Colonic mucosa (tissue), 4 donors: Measurements from ENCODE around the gene ADISSP. TPM values are rescaled to one million over a fixed set of nuclear protein-coding genes. Genes with fewer than 3 reads are reported as not detected.

ENCODE experiments used
- DNase-seq: peaks from one replicate; pipeline ENCODE4 v3.0.0-alpha.2; 2020
- H3K27ac ChIP-seq: fragments of 200-600 bp; one replicate; pipeline ENCODE4 v1.8.0; 2021
- H3K27me3 ChIP-seq: fragments of 200-600 bp; one replicate; pipeline ENCODE4 v1.8.0; 2021
- H3K36me3 ChIP-seq: fragments of 200-600 bp; one replicate; pipeline ENCODE4 v1.8.0; 2021
- H3K4me1 ChIP-seq: fragments of 200-600 bp; one replicate; pipeline ENCODE4 v1.8.0; 2021; ENCODE audit warnings: mild to moderate bottlenecking
- H3K4me3 ChIP-seq: fragments of 200-600 bp; one replicate; pipeline ENCODE4 v1.8.0; 2021
- H3K9ac ChIP-seq, 2 donors: one replicate each; pipeline ENCODE4 v1.7.0; 2013; ENCODE audit warnings: control low read depth in 2 of 2, low read depth in 2 of 2, low read length in 2 of 2
- H3K9me3 ChIP-seq: fragments of 200-600 bp; one replicate; pipeline ENCODE4 v1.8.0; 2021
- CTCF ChIP-seq: fragments of 200-600 bp; IDR thresholded peaks from one replicate; pipeline ENCODE4 v1.8.0; 2022; ENCODE audit warnings: antibody characterized with exemption, mild to moderate bottlenecking
- intact Hi-C: fragments of 100-400 bp; cut with DNase I; formaldehyde crosslinking; loops from one replicate; pipeline ENCODE4 v1.14.1; 2022
- total RNA-seq, 2 donors: library from RNA; stranded (reverse); fragmentation: NEBNext Ultra II Directional in 1 of 2; extraction: Animal tissue kit (Norgen Biotek cat#: 25700) in 1 of 2; gene quantifications; one replicate each; pipeline ENCODE4 v1.2.1, GENCODE V29; 2021
- donor health status: healthy.
- donor health status: DM: no; HTN: no; CAD: no.
- donor health status: DM: no; HTN: no; CAD: no.

Gene ADISSP
- total RNA-seq, result 10 to 100 TPM; 20.6 to 37.7 TPM

DNA sequence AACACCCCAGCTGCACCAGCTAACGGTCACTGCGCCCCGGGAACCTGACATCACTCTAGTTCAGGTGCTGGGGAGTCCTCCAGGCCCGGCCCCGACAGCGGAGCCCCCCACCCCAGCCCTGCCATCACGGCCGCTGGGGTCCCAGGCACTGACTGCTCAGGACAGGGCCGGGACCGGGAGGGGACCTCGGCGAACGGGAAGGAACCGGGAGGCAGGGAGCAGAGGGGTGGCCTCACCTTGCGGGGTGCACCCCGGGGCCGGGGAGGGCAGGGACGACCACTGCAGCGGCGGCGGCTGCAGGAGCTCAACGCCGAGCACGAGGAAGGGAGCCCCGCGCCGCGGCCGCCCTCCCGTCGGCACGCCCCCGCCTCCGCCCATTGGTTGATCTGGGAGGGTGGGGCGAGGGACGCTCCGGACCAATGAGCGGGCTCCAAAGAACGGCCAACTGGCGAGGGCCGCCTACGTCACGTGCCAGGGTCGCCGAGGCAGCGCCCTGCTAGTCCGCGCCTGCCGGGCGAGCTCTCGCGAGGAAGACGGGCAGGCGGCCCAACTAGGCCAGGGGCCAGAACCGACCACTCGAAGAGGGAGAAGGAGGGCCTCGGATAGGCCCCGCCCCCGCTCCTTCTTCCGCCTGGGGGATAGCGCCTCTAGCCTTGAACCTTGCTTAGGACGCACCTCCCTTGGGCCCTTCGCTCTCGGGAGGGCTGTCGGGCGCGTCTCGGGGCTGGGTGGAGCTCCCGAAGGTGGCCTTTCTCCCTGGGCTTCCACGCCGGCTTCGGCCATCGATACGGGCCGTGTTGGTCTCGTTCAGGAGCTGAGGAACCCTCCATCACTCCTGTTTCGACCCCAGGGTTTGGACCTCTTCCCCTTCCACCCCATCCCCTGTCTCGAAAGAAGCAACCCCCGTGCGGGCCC, at the start of gene ADISSP:
Gene ADISSP (minus strand): TSS at position 327 of the 915 bp plus-strand sequence. CDS start 7,653 bp downstream, outside the sequence.
- Histone ChIP-seq H3K9me3 (no peaks in the 10 kb centered on the region), H3K4me1 (no peaks in the 10 kb centered on the region), H3K9ac (peak within 1 kb of the TSS; percentile 85 to 88), H3K4me3 (peak within 1 kb of the TSS; percentile 81), H3K27me3 (no peaks in the 10 kb centered on the region), H3K36me3 (no peaks in the 10 kb centered on the region), H3K27ac (peak within 1 kb of the TSS; percentile 86)
- no peak for TF ChIP-seq CTCF
- DNase-seq, result peak; percentile 98
- intact Hi-C loops, result no loop called here

- Histone ChIP-seq H3K4me1 (peaks cover 25% of the 10 kb centered on the region), H3K9ac (no peak overlapping the region), H3K4me3 (no peak overlapping the region), H3K27ac (no peak overlapping the region), H3K27me3 (no peaks in the 10 kb centered on the region), H3K9me3 (no peaks in the 10 kb centered on the region), H3K36me3 (no peaks in the 10 kb centered on the region)
- DNase-seq, result no peak
- TF ChIP-seq CTCF, result no peak
- intact Hi-C loops, result loop anchor here (2.0 kb wide), 1 partner anchor 27 kb away; no protein-coding TSS in a partner anchor
Observed at GRCh38 chr20:3815703-3816315, 48.3 kb upstream of the ADISSP start.

DNA sequence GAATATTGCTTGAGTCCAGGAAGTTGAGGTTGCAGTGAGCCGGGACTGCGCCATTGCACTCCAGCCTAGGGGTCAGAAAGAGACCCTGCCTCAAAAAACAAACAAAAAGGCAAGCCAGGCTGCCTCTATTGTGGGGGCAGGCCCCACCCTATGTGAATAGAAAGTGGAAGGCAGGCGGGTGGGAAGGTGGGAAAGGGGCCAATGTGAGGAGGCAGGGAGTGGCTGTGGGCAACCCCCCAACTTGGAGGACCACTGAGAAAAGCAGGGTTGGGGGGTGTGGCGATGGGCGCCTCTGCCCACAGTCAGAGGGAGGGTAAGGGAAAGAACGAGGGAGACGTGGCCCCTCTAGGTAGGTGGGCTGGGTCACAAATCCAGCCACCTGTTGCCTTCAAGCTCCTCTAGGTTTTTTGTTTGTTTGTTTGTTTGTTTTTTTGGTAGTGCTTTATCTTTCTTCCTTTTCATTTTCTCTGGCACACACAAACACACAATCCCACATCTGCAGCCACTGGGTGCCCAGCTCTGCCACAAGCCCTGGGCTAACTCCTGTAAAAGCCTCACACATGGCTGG, 47.5 kb upstream of the ADISSP start:
- Histone ChIP-seq H3K9me3 (no peaks in the 10 kb centered on the region), H3K4me3 (no peak overlapping the region), H3K27ac (no peak overlapping the region), H3K27me3 (no peaks in the 10 kb centered on the region), H3K9ac (no peak overlapping the region), H3K36me3 (no peaks in the 10 kb centered on the region), H3K4me1 (peaks cover 29% of the 10 kb centered on the region)
- intact Hi-C loops, result no loop called here
- DNase-seq, result no peak
- no peak for TF ChIP-seq CTCF

GRCh38 chr20:3813848-3814581, 46.5 kb upstream of the ADISSP start:
- Histone ChIP-seq H3K27me3 (no peaks in the 10 kb centered on the region), H3K9ac (peak overlapping the region in 1 of 2 donors; percentile 70), H3K27ac (peak overlapping the region; percentile 90), H3K9me3 (no peaks in the 10 kb centered on the region), H3K36me3 (no peaks in the 10 kb centered on the region), H3K4me1 (peaks cover 29% of the 10 kb centered on the region), H3K4me3 (no peak overlapping the region)
- DNase-seq, result no peak
- intact Hi-C loops, result no loop called here
- no peak for TF ChIP-seq CTCF
